Measurements from ENCODE around the gene FLNA.
A peak's percentile ranks its signal among the peaks of the same experiment; 100 is the strongest.

Gene FLNA, protein sequence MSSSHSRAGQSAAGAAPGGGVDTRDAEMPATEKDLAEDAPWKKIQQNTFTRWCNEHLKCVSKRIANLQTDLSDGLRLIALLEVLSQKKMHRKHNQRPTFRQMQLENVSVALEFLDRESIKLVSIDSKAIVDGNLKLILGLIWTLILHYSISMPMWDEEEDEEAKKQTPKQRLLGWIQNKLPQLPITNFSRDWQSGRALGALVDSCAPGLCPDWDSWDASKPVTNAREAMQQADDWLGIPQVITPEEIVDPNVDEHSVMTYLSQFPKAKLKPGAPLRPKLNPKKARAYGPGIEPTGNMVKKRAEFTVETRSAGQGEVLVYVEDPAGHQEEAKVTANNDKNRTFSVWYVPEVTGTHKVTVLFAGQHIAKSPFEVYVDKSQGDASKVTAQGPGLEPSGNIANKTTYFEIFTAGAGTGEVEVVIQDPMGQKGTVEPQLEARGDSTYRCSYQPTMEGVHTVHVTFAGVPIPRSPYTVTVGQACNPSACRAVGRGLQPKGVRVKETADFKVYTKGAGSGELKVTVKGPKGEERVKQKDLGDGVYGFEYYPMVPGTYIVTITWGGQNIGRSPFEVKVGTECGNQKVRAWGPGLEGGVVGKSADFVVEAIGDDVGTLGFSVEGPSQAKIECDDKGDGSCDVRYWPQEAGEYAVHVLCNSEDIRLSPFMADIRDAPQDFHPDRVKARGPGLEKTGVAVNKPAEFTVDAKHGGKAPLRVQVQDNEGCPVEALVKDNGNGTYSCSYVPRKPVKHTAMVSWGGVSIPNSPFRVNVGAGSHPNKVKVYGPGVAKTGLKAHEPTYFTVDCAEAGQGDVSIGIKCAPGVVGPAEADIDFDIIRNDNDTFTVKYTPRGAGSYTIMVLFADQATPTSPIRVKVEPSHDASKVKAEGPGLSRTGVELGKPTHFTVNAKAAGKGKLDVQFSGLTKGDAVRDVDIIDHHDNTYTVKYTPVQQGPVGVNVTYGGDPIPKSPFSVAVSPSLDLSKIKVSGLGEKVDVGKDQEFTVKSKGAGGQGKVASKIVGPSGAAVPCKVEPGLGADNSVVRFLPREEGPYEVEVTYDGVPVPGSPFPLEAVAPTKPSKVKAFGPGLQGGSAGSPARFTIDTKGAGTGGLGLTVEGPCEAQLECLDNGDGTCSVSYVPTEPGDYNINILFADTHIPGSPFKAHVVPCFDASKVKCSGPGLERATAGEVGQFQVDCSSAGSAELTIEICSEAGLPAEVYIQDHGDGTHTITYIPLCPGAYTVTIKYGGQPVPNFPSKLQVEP (N-terminal part only)

GRCh38 chrX:154374313-154375155, at the start of gene FLNA:
TSS of gene FLNA (minus strand) at chrX:154374634. CDS start at chrX:154371245, 3,389 bp downstream.
- TF ChIP-seq MYC (IDR thresholded peaks at IDR 0.05; ENCODE audit: low read depth, low read length) = no peak
- TF ChIP-seq CTCF (IDR thresholded peaks at IDR 0.05; ENCODE audit: low read depth, low read length) = no peak
- no peak for TF ChIP-seq MAX (IDR thresholded peaks at IDR 0.05; ENCODE audit: low read depth, low read length)
- TF ChIP-seq POLR2A (IDR thresholded peaks at IDR 0.05; ENCODE audit: extremely low read depth, insufficient read length) = no peak
- no peak within 1 kb of the TSS for H3K4me3 ChIP-seq (ENCODE audit: low read depth, low read length)
- peak; percentile 37 for DNase-seq (ENCODE audit: low read depth)

- TF ChIP-seq POLR2A (IDR thresholded peaks at IDR 0.05; ENCODE audit: extremely low read depth, insufficient read length) (no peak), CTCF (IDR thresholded peaks at IDR 0.05; ENCODE audit: low read depth, low read length) (no peak), MYC (IDR thresholded peaks at IDR 0.05; ENCODE audit: low read depth, low read length) (no peak), MAX (IDR thresholded peaks at IDR 0.05; ENCODE audit: low read depth, low read length) (no peak)
- no peak overlapping the region for H3K4me3 ChIP-seq (ENCODE audit: low read depth, low read length)
- no peak for DNase-seq (ENCODE audit: low read depth)
Measured at GRCh38 chrX:154420402-154420756, 45.9 kb upstream of the FLNA start.

GRCh38 chrX:154419688-154420401, 45.4 kb upstream of the FLNA start:
- no peak for DNase-seq (ENCODE audit: low read depth)
- no peak for TF ChIP-seq CTCF (IDR thresholded peaks at IDR 0.05; ENCODE audit: low read depth, low read length)
- TF ChIP-seq MAX (IDR thresholded peaks at IDR 0.05; ENCODE audit: low read depth, low read length) = no peak
- TF ChIP-seq MYC (IDR thresholded peaks at IDR 0.05; ENCODE audit: low read depth, low read length) = no peak
- no peak for TF ChIP-seq POLR2A (IDR thresholded peaks at IDR 0.05; ENCODE audit: extremely low read depth, insufficient read length)
- no peak overlapping the region for H3K4me3 ChIP-seq (ENCODE audit: low read depth, low read length)

DNA sequence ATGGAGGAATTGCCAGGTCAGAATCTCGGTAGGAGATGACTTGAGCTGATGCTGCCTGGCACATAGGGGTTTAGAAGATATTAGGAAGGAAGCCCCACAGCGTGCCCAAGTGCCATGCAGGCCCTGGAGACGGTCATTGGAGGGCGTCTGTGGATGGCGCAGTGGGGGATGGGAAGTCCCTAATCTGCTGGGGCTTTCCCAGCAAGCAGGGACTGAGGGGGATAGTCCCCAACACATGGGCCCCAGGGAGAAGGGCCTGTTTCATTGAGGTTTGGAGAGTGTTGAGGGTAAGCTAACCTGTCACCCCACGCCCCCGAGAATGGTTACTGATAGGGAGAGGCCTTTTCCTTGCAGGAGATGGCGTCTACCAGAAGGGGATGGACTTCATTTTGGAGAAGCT, 44.8 kb upstream of the FLNA start:
- no peak for DNase-seq (ENCODE audit: low read depth)
- no peak overlapping the region for H3K4me3 ChIP-seq (ENCODE audit: low read depth, low read length)
- TF ChIP-seq MYC (IDR thresholded peaks at IDR 0.05; ENCODE audit: low read depth, low read length) = no peak
- TF ChIP-seq MAX (IDR thresholded peaks at IDR 0.05; ENCODE audit: low read depth, low read length) = no peak

- no peak for DNase-seq (ENCODE audit: low read depth)
Measured at GRCh38 chrX:154417157-154417556, 42.7 kb upstream of the FLNA start.

More at GRCh38 chrX:154417157-154417556, 42.7 kb upstream of the FLNA start:
- no peak overlapping the region for H3K4me3 ChIP-seq (ENCODE audit: low read depth, low read length)
- TF ChIP-seq POLR2A (IDR thresholded peaks at IDR 0.05; ENCODE audit: extremely low read depth, insufficient read length) (no peak), CTCF (IDR thresholded peaks at IDR 0.05; ENCODE audit: low read depth, low read length) (no peak), MYC (IDR thresholded peaks at IDR 0.05; ENCODE audit: low read depth, low read length) (no peak), MAX (IDR thresholded peaks at IDR 0.05; ENCODE audit: low read depth, low read length) (no peak)
